ENCODE measurements around the gene NACAD.

- TF ChIP-seq POLR2AphosphoS5 (IDR thresholded peaks at IDR 0.05): no peak
- TF ChIP-seq POLR2A (IDR thresholded peaks at IDR 0.05): no peak
Measured at GRCh38 chr7:45114926-45115325, 26.2 kb upstream of the NACAD start.

All from stomach (tissue), 4 donors.